ENCODE measurements around the gene NRN1L.
A peak's percentile ranks its signal among the peaks of the same experiment; 100 is the strongest.
"Not testable (repeated sequence)": the region's sequence is repeated elsewhere in the genome, so short reads cannot be mapped to it uniquely, and the experiment has no call there.

NRN1L gene

DNA sequence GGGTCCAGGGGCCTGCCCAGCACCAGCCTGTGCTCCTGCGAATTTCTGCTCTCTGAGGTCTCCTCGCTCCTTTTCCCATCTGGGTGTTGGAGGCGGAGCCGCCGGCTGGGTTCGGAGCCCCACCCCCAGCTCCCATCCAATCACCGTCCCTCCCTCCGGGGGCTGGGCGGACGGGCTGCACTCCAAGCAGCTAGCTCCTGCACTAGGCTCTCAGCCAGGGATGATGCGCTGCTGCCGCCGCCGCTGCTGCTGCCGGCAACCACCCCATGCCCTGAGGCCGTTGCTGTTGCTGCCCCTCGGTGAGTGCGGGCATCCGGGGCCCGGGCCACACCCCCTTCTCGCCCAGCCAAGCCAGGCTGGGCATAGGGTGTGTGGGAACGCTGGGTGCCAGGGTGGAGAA is at the start of gene NRN1L:
TSS of gene NRN1L (plus strand) at position 202 of the 400 bp plus-strand sequence. CDS start at position 221, 19 bp downstream.
- peak; percentile 93 for DNase-seq (ENCODE audit: low read depth)

DNA sequence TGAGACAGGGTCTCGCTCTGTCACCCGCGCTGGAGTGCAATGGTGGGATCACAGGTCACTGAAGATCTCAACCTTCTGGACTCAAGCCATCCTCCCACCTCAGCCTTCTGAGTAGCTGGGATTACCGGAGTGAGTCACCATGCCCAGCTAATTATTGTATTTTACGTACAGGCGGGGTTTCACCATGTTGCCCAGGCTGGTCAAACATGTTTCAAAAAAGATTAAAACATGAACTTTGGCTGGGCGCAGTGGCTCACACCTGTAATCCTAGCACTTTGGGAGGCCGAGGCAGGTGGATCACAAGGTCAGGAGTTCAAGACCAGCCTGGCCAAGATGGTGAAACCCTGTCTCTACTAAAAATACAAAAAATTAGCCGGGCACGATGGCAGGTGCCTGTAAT is 47.5 kb upstream of the NRN1L start:
- not testable (repeated sequence) for DNase-seq (ENCODE audit: low read depth)

DNA sequence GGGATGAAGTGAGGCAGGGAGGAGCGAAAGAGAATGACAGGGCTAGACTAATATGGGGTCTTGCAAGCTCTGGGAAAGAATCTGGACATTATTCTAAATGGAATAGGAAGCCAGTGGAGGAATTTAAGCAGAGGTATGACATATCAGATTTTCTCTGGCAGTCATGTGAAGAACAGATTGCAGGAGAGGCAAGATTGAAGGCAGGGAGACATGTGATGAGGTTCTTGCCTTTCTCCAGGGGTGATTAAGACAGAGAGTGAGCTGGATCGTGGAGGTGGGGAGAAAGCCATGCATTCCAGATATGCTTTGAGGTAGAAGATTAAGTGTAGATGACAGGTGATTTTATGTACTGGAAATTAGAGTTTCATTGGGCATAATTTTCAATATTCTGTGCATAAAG is 46.9 kb upstream of the NRN1L start:
- no peak for DNase-seq (ENCODE audit: low read depth)

DNA sequence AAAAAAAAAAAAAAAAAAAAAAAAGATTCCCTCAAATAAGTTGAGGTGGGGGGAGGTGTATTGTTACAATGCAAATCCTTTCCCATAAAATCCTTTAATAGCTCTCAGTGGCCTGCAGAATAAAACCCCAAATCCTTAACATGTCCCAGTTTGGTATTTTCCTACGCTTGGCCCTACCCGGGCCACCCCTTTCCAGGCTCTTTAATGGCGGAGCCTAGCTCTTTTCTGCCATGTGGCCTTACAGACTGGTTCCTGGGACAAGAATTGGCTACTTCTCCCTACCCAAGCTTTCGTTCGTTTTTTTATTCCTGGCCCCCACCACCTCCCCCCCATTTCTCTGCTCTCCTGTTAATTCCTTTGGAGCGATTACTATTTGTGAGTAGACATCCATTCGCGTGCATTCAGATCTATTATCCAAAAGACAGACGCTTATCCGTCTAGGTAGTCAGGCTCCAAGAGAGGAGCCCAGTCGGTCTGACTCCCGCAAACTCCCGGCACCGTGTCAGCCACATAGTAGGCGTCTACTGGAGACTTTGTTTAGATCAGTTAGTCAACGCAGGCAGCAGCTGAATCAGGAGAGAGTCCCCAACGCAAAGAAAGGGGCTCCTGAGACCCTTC is 43.4 kb upstream of the NRN1L start:
- DNase-seq (ENCODE audit: low read depth) = no peak

DNA sequence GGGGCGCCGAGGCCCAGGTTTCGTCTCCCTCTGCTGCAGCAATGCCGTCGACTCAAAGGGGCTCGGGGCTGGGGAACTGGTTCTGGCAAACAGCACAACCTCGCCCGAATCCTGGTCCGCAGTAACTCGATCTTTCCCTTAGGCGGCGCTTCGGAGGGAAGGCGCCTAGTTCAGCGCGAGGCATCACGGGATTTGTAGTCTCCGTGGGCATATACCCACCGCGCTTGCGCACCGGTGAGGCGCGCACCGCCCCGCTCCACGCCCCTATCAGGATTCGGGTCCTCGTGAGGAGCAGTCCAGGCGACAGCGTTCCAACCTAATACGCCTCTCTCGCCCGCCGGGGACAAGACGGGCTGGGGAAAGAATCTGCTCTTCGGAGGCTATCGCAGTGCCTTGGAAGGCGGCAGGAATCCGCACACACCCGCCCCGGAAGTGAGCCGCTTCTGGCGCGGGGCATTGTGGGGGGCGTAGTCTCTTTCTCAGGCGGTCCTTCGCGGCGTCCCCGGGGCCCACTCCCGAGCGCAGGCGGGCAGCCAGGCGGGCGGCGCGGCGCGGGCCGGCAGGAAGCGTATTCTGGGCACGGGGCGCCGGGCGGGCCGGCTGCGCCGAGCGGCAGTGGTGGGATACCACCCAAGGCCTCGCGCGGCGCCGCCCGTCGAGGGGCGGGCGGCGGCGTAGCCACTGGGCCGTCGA is 42.7 kb upstream of the NRN1L start, which contains the start of gene THAP11:
TSS of gene THAP11 (plus strand) at position 505 of the 693 bp plus-strand sequence. CDS start 235 bp downstream, outside the sequence.
- DNase-seq (ENCODE audit: low read depth) = peak; percentile 92

DNA sequence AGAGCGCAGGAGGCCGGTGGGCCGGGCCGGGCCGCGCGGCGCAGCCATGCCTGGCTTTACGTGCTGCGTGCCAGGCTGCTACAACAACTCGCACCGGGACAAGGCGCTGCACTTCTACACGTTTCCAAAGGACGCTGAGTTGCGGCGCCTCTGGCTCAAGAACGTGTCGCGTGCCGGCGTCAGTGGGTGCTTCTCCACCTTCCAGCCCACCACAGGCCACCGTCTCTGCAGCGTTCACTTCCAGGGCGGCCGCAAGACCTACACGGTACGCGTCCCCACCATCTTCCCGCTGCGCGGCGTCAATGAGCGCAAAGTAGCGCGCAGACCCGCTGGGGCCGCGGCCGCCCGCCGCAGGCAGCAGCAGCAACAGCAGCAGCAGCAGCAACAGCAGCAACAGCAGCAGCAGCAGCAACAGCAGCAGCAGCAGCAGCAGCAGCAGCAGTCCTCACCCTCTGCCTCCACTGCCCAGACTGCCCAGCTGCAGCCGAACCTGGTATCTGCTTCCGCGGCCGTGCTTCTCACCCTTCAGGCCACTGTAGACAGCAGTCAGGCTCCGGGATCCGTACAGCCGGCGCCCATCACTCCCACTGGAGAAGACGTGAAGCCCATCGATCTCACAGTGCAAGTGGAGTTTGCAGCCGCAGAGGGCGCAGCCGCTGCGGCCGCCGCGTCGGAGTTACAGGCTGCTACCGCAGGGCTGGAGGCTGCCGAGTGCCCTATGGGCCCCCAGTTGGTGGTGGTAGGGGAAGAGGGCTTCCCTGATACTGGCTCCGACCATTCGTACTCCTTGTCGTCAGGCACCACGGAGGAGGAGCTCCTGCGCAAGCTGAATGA is 42.0 kb upstream of the NRN1L start:
- peak; percentile 68 for DNase-seq (ENCODE audit: low read depth)

DNA sequence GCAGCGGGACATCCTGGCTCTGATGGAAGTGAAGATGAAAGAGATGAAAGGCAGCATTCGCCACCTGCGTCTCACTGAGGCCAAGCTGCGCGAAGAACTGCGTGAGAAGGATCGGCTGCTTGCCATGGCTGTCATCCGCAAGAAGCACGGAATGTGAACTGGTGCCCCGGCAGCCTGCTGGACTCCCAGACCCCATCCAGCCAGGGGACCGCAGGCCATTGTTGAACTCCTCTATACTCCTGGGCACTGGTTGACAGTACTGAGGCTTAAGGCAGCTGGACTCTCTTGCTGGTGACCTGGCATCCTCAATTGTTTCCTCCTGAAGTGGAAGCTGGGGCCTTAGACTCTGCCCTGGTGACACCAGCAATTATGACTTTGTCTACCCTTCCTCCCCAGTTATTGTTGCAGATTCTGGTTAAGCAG is 41.3 kb upstream of the NRN1L start:
- DNase-seq (ENCODE audit: low read depth) = no peak

DNA sequence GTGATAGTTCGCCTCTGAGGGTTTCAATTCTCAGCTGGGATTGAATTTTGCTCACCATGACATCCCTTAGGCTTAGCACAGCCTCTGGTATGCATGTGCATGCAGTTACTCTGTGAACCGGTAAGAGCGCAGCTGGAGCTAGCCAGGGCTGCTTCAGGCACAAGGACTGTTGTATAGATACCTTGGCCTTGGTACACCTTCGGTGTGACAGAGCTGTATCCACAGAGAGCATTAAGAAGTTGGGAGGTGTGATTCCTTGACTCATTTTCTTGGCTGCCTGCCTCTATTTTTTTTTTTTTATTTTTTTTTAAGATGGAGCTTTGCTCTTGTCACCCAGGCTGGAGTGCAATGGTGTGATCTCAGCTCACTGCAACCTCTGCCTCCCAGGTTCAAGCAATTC is 40.2 kb upstream of the NRN1L start:
- peak; percentile 42 for DNase-seq (ENCODE audit: low read depth)

DNA sequence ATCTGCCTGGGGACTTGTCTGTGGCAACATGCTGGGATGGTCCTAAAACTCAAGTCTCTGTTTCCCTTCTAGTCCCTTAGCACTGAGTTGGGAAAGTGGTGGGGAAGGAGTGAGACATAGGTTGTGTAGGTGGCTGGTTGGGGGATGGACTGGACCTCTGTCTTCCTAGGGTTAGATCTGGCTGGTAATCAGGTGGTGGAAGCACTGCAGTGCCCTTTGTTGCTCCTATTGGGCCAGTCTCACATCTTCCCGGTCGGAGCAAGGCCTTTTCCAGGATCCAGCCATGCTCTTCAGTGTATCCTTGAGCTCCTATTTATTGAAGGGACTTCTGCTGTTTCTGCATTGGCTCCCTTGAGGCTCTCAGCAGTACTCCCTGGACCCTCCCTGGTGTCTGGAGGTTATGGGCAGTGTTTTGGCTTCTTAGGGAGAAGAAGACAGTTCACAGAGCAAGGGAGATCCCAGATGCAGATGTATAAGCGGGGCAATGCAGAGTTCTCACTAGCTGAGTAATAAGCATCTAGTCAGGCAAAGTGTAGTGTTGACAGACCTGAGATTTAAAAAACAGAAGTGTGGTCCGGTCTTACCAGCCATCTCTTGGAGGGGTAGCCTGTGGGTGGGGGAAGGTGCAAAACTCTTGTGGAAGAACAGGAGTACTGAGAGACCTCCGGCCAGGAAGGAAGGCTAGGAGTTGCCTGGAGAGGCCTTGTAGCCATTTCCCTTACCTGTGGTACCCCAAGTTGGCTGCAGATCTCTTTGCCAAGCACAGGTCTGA is 39.2 kb upstream of the NRN1L start:
- no peak for DNase-seq (ENCODE audit: low read depth)

DNA sequence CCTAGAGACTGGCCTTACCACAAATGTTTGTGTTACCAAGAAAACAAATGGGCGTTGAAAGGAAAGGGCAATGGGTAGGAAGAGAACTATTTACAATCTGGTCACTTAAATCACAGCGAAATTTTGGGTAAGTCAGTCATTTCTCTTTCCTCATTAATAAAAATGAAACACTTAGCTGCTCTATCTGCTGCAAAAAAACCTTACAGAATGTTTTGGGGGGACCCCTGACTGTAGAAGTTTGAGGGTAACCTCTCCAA is 38.7 kb upstream of the NRN1L start:
- DNase-seq (ENCODE audit: low read depth) = no peak

DNA sequence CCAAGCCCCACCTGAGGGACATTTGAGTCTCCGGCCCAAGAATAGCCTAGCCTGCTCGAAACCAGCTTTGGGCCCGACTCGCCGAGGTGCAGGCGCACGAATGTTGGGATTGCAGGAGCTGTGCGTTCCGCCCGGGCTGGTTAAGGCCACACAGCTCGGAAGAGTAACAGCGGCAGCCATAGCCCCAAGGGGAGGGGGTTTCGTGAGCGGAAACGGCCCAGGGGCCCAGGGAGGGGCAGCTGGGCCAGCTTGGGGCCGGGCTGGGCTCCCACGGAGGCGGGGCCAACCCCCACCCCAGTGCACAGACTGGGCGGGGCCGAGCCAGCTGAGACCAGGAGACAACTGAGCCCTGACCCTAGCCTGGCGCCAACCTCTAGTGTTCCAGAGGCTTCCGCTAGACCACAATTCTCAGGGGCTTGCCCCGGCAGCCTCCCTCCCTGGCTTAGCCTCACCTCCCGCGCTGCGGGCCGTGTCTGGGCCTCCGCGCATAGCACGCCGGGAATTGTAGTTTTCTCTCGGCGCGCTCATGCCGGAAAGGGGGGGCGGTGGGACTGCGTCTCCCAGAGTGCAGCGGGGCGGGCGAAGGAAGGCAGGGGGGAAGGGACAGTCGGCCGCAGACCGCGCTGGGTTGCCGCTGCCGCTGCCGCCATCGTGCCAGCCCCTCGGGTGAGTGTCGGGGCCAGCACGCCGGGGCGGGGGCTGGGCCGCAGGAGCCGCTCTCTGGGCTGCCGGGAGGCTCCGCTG is 38.2 kb upstream of the NRN1L start, which contains the start of gene NUTF2:
TSS of gene NUTF2 (plus strand) at position 614 of the 744 bp plus-strand sequence. CDS start 18,198 bp downstream, outside the sequence.
- peak; percentile 91 for DNase-seq (ENCODE audit: low read depth)

DNA sequence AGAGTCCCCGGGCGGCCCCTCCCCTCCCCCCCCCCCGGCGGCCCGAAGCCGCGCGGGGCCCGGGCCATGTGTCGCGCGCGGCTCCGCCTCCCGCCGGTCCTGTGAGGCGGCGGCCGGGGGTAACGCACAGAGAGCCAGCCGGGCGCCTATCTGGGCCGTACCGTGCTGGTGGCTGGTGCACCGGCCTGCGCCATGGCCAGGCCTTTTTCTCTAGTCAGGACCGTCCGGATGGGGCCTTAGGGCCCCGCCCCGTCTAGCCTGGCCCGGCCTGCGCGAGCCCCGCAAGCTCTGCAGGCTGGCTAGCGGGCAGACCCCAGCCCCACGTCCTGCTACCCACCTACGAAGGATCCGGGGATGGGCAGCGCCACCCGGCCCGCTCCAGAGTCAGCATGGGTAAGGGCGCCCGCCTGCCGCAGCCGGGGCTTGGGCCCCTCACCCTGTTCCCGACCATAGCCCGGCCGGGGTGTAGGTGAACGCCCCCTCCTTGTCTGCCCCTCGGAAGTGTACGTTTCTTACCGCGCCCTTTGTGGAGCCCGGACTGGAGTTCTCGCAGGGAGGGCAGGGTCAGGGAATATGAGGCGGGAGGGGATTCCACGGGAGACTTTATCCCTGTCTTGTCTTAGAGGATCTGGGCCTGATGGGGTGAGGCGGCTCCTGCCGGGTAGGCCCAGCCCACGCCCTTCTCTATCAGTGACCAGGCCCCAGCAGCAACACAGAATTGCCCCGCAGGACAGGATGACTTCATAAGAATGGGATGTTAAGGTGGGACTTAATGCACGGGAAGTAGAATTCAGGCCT is 37.4 kb upstream of the NRN1L start, which contains the start of gene CENPT:
TSS of gene CENPT (minus strand) at position 630 of the 798 bp plus-strand sequence. CDS start 13,834 bp downstream, outside the sequence.
- peak; percentile 80 for DNase-seq (ENCODE audit: low read depth)

DNA sequence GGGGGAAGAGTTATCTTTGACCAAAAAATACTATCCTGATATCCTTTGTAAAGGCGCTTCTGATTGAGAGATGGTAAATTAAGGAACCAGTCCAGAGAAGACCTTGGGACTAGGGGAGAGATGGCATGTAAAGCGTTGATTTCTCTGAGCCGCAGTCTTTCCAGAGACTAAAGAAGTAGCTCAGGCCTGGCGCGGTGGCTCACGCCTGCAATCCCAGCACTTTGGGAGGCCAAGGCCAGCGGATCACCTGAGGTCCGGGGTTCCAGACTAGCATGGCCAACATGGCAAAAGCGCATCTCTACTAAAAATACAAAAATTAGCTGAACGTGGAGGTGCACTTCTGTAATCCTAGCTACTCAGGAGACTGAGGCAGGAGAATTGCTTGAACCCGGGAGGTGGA is 36.6 kb upstream of the NRN1L start:
- DNase-seq (ENCODE audit: low read depth) = no peak

DNA sequence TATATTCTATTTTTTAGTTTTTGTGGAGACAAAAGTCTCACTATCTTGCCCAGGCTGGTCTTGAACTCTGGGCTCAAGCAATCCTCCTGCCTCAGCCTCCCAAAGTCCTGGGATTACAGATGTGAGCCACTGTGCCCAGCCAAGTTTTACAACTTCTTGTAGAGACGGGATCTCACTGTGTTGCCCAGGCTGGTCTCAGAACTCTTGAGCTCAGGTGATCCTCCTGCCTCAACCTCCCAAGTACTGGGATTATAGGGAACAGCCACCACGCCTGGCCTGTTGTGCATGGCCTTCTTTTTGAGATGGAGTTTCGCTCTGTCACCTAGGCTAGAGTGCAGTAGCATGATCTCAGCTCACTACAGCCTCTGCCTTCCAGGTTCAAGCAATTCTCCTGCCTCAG is 31.0 kb upstream of the NRN1L start:
- no peak for DNase-seq (ENCODE audit: low read depth)

DNA sequence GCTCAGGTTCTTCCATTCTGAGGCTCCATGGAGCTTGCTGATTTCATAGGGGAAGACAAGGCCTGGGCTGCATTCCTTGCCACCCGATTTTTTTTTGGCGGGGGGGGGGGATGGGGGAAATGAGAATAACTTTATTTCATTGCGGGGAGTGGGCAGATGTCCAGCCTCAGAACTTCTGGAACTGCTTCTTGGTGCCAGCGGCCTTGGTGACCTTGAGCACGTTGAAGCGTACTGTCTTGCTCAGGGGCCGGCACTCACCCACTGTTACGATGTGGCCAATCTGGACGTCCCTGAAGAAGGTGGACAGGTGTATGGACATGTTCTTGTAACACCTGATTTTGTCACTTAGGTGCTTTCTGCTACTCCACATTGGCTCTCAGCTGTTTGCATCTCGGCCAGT is 28.9 kb upstream of the NRN1L start:
- no peak for DNase-seq (ENCODE audit: low read depth)

DNA sequence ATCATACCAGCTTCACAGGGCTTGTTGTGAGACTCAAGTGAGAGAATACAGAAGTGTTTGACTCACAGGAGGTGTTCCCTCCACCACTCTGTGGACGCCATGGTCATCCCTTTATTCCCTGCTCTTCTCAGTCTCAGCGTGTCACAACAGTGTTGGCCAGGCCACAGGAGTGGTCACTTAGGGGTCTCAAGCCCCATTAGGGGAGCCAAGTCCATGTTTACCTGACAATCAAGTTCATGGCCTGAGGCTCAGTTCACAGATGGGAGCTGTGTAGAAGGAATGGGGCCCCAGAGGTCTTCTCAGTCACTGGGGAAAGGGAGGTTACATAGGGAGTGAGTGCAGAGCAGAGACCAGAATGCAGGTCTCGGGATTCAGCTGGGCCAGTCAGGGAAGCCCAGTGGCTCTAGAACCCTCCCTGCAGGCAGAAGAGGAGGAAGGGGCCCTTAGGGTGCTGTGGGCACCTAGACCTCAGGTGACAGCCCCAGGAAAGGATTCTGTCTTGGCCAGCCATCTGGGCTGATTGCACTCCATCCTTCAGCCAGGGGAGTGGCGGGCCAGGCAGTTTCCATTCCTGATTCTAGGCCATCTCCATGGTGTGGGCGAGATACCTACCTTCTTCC is 27.6 kb upstream of the NRN1L start:
- no peak for DNase-seq (ENCODE audit: low read depth)

DNA sequence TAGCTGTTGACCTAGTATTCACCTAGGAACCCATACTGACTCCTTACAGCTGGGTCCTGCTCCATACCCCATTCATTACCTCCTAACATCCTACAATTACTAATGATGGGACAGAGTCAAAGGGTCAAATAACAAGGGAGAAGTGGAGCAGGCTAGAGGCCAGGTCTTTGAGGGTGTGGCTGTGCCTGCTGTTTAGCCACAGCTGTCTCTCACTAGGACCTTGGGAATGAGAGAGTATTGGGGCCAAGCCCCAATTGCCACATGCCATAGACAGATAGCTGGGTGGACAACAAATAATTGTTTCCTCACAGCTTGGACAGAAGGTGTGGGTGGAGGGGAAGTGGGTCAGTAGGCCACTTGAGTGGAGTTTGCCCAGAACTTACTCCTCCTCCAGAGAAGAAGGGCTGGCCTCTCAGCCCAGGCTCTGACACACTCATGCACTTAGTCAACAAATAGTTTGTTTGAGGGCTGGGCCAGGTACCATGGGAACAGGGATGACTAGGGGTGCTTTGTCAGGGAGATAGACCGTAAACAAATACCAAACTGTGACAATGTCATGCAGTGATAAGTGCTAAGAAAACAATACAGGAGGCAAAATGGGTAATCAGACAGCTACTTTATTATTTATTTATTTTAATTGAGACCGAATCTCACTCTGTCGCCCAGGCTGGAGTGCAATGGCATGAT is 27.0 kb upstream of the NRN1L start:
- peak; percentile 97 for DNase-seq (ENCODE audit: low read depth)

DNA sequence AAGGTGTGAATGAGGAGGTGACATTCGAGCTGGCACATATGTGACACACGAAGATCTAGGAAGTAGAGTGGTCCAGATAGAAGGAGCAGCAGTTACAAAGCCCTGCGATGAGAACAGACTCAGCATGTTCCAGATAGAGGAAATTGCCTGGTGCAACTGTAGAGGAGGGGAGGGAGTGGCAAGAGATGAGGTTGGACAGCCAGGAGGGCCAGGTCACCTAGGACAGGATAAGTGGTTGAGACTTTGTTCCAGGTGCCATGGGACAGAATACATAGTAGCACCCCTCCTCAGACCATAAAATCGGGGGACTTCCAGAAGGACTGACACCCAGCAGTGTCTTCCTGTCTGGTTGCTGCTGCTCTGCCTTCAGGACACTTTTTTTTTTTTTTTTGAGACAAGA is 26.2 kb upstream of the NRN1L start:
- no peak for DNase-seq (ENCODE audit: low read depth)

Measured in iris pigment epithelial cell (primary cell).